ENCODE measurements around the gene SYNE1. TPM values are rescaled to one million over a fixed set of nuclear protein-coding genes. Genes with fewer than 3 reads are reported as not detected.

SYNE1 gene
- polyA plus RNA-seq, 2 of the 4 experiments (the other 2 are of a cell fraction) = 10.5 to 28.5 TPM

DNA sequence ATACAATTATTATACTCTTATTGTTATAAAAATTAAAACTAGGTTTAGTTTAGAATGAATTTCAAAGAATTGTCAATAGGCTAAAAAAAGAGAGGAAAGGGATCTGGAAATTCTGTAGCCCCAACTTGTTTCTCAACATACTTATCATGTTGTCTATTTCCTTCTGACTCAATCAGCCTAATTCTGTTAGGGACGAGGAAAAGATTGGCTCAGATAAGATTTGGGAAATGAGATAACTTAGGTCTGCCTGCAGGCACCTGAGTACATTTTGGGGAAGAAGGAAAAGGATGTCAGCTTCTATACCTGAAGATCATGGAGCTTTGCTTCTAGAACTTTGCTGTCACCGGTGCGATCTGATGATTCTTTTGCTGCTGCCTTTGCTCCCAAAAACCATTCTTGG is 238.8 kb downstream of the SYNE1 start:
- no peak for TF ChIP-seq EHF (CRISPR knock-in tag; IDR thresholded peaks at IDR 0.05)
- TF ChIP-seq SMC3 (IDR thresholded peaks at IDR 0.05) = no peak
- TF ChIP-seq HOXB13 (CRISPR knock-in tag; IDR thresholded peaks at IDR 0.05; ENCODE audit: low read depth) = no peak
- TF ChIP-seq HDAC2 (IDR thresholded peaks at IDR 0.05) = no peak
- no peak for TF ChIP-seq KDM1A (IDR thresholded peaks at IDR 0.05; ENCODE audit: low read depth)
- H3K4me1 ChIP-seq = peaks cover 22% of the 10 kb centered on the region
- H3K27ac ChIP-seq = no peak overlapping the region
- no peak for FAIRE-seq
- no peak for DNase-seq (ENCODE audit: low read depth in 1 of 2, low spot score in 1 of 2)
- H3K4me2 ChIP-seq = no peak overlapping the region
- H3K4me3 ChIP-seq = no peak overlapping the region
- POLR2A ChIA-PET = no interaction called here
- 94% methylated on average over 3 of the region's 3 CpGs for WGBS (ENCODE audit: missing lambda C conversion rate)
- no peaks in the 10 kb centered on the region for H3K9me3 ChIP-seq
- CTCF ChIA-PET = no interaction called here
- ATAC-seq = no peak

DNA sequence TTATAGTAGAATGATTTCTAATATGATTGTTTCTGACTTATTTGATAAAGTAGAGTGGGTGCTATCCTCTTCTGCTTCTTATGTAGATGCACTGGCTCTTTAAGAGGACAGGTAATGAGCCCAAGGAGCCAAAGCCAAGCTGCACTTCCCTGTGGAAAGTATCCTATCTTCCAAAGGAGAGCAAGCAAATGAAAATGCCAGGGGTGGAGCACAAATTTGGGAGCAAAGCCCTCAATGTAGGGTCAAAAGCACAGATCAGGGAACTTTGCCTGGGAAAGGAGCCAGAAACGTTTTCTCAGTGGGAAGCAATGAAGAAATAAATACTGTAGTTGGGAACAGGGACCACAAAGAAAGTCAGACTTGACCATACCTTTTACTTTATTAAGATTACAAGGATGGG is 242.9 kb downstream of the SYNE1 start:
- no peak overlapping the region for H3K27ac ChIP-seq
- H3K4me1 ChIP-seq = no peaks in the 10 kb centered on the region
- FAIRE-seq (no peak), ATAC-seq (no peak), DNase-seq (ENCODE audit: low read depth in 1 of 2, low spot score in 1 of 2) (no peak)
- TF ChIP-seq, protein P1, sequence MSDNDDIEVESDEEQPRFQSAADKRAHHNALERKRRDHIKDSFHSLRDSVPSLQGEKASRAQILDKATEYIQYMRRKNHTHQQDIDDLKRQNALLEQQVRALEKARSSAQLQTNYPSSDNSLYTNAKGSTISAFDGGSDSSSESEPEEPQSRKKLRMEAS (IDR thresholded peaks at IDR 0.05) = no peak
- TF ChIP-seq, protein P2, sequence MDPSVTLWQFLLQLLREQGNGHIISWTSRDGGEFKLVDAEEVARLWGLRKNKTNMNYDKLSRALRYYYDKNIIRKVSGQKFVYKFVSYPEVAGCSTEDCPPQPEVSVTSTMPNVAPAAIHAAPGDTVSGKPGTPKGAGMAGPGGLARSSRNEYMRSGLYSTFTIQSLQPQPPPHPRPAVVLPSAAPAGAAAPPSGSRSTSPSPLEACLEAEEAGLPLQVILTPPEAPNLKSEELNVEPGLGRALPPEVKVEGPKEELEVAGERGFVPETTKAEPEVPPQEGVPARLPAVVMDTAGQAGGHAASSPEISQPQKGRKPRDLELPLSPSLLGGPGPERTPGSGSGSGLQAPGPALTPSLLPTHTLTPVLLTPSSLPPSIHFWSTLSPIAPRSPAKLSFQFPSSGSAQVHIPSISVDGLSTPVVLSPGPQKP (IDR thresholded peaks at IDR 0.05; ENCODE audit: low read depth, low read length) = no peak
- no peak for TF ChIP-seq HEYL (CRISPR knock-in tag; IDR thresholded peaks at IDR 0.05)
- TF ChIP-seq CEBPB (IDR thresholded peaks at IDR 0.05) = no peak
- no peak for TF ChIP-seq EHMT2 (IDR thresholded peaks at IDR 0.05; ENCODE audit: low read depth)
- TF ChIP-seq MYC (IDR thresholded peaks at IDR 0.05; ENCODE audit: borderline replicate concordance, low read length) = no peak
- TF ChIP-seq FOSB (CRISPR knock-in tag; IDR thresholded peaks at IDR 0.05) = no peak
- no peak for TF ChIP-seq HOXB5 (CRISPR knock-in tag; IDR thresholded peaks at IDR 0.05)
- no peak for TF ChIP-seq EP300 (IDR thresholded peaks at IDR 0.05)
- TF ChIP-seq RFX5 (IDR thresholded peaks at IDR 0.05) = no peak
- no peak for TF ChIP-seq BHLHE40 (IDR thresholded peaks at IDR 0.05; ENCODE audit: low read depth, low read length)
- TF ChIP-seq RCOR1 (IDR thresholded peaks at IDR 0.05; ENCODE audit: low read depth, low read length) = no peak
- TF ChIP-seq FOXS1 (CRISPR knock-in tag; IDR thresholded peaks at IDR 0.05) = no peak
- TF ChIP-seq GATA3 (IDR thresholded peaks at IDR 0.05; ENCODE audit: borderline replicate concordance) = no peak
- no peak for TF ChIP-seq TFCP2L1 (CRISPR knock-in tag; IDR thresholded peaks at IDR 0.05)
- H3K9me3 ChIP-seq = no peaks in the 10 kb centered on the region
- POLR2A ChIA-PET = no interaction called here
- CTCF ChIA-PET = interaction anchor here (0.6 kb wide), 1 partner anchor 715 kb away, joined by 3 read pairs; no protein-coding TSS in a partner anchor
- WGBS (ENCODE audit: missing lambda C conversion rate) = 15% methylated on average over 1 of the region's 1 CpG
- no peak overlapping the region for H3K4me2 ChIP-seq
- H3K4me3 ChIP-seq = no peak overlapping the region

DNA sequence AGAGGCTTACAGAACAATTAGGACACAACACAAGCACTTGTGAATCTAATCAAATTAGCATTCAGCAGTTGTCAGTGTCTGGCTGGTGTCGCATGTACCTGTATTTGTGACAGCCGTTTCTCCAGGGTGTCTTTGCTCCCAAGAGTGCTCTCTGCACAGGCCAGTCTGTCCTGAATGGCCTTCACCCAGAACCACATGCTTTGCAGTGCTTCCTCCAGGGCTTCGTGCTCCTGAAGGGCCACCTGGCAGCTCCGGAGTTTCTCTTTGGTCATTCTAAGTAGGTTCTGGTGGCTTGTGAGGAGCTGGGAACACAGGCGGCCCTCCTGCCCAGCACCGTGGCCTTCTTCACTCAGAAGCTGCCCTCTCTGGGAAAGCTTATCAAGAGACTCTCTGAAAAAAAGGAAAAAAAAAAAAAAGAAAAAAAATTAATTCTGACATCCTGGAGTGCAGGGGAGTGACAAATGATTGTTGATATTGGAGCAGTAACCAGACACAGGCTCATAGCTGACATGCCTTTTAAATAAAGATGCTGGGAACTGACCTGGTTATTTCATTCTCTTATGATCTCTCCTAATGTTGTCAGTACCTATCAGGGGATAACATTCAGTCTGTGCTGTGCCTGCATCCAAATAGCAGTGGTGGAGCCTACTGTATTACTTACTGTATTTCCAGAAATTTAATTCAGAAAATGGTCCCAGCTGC is 245.8 kb downstream of the SYNE1 start:
- ChIA-PET CTCF (interaction anchor here (0.7 kb wide), 1 partner anchor 16 kb away, joined by 5 read pairs; no protein-coding TSS in a partner anchor), POLR2A (no interaction called here)
- Histone ChIP-seq H3K27ac (no peak overlapping the region), H3K4me3 (no peak overlapping the region), H3K4me1 (peaks cover 5% of the 10 kb centered on the region; the same call in 2 of the 3 replicates), H3K4me2 (no peak overlapping the region), H3K9me3 (no peaks in the 10 kb centered on the region)
- DNase-seq (ENCODE audit: low read depth in 1 of 2, low spot score in 1 of 2) (no peak), ATAC-seq (no peak), FAIRE-seq (no peak)
- WGBS (ENCODE audit: missing lambda C conversion rate) = 79% methylated on average over 6 of the region's 6 CpGs
- TF ChIP-seq POLR2A (IDR thresholded peaks at IDR 0.05; ENCODE audit: low read length) (no peak), GATA3 (IDR thresholded peaks at IDR 0.05; ENCODE audit: borderline replicate concordance) (no peak), TP53 (CRISPR knock-in tag; IDR thresholded peaks at IDR 0.05) (no peak), NR3C1 (IDR thresholded peaks at IDR 0.05) (no peak), MAZ (IDR thresholded peaks at IDR 0.05; ENCODE audit: borderline replicate concordance, low read depth, low read length) (no peak), RAD21 (conservative IDR thresholded peaks at IDR 0.05 in 1 of 2, IDR thresholded peaks at IDR 0.05 in 1 of 2) (no peak), RCOR1 (IDR thresholded peaks at IDR 0.05; ENCODE audit: low read depth, low read length) (no peak), CHD4 (IDR thresholded peaks at IDR 0.05; ENCODE audit: borderline replicate concordance) (no peak), RFX5 (IDR thresholded peaks at IDR 0.05) (no peak), ZC3H11A (IDR thresholded peaks at IDR 0.05) (no peak), EHF (CRISPR knock-in tag; IDR thresholded peaks at IDR 0.05) (no peak), KDM5A (IDR thresholded peaks at IDR 0.05) (no peak), HOXB5 (CRISPR knock-in tag; IDR thresholded peaks at IDR 0.05) (no peak), CHD2 (IDR thresholded peaks at IDR 0.05; ENCODE audit: low read length, partially characterized antibody) (no peak), BHLHE40 (IDR thresholded peaks at IDR 0.05; ENCODE audit: low read depth, low read length) (no peak), PHF8 (IDR thresholded peaks at IDR 0.05; ENCODE audit: borderline replicate concordance, low read depth) (no peak)
- TF ChIP-seq, protein P2 (IDR thresholded peaks at IDR 0.05; ENCODE audit: low read depth, low read length) = no peak
- TF ChIP-seq, protein P3, sequence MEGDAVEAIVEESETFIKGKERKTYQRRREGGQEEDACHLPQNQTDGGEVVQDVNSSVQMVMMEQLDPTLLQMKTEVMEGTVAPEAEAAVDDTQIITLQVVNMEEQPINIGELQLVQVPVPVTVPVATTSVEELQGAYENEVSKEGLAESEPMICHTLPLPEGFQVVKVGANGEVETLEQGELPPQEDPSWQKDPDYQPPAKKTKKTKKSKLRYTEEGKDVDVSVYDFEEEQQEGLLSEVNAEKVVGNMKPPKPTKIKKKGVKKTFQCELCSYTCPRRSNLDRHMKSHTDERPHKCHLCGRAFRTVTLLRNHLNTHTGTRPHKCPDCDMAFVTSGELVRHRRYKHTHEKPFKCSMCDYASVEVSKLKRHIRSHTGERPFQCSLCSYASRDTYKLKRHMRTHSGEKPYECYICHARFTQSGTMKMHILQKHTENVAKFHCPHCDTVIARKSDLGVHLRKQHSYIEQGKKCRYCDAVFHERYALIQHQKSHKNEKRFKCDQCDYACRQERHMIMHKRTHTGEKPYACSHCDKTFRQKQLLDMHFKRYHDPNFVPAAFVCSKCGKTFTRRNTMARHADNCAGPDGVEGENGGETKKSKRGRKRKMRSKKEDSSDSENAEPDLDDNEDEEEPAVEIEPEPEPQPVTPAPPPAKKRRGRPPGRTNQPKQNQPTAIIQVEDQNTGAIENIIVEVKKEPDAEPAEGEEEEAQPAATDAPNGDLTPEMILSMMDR (IDR thresholded peaks at IDR 0.05) = no peak
- TF ChIP-seq, protein P4, sequence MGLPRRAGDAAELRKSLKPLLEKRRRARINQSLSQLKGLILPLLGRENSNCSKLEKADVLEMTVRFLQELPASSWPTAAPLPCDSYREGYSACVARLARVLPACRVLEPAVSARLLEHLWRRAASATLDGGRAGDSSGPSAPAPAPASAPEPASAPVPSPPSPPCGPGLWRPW (IDR thresholded peaks at IDR 0.05) = no peak

All from A549 (cell line).